WTC11 (cell line): ENCODE results near the gene REEP6.
"Not testable (repeated sequence)": the region's sequence is repeated elsewhere in the genome, so short reads cannot be mapped to it uniquely, and the experiment has no call there.

Source experiments
- CREM ChIP-seq: sonication (generic); formaldehyde crosslinking; IDR thresholded peaks from 2 replicates; pipeline ENCODE4 v1.8.1; 2022; ENCODE audit warnings: mild to moderate bottlenecking, missing genetic modification reagents, moderate library complexity
- FOXK1 ChIP-seq: sonication (generic); formaldehyde crosslinking; IDR thresholded peaks from 2 replicates; pipeline ENCODE4 v1.8.0; 2022; ENCODE audit warnings: mild to moderate bottlenecking, moderate library complexity, missing genetic modification reagents
- ZNF232 ChIP-seq: sonication (generic); formaldehyde crosslinking; IDR thresholded peaks from 2 replicates; pipeline ENCODE4 v1.8.0; 2022; ENCODE audit warnings: mild to moderate bottlenecking, missing genetic modification reagents
- TF ChIP-seq, protein P1 (sequence below): fragments of 200-600 bp; IDR thresholded peaks from 2 replicates; pipeline ENCODE4 v1.8.0; 2022; ENCODE audit warnings: antibody characterized with exemption
- TF ChIP-seq, protein P2 (sequence below): sonication (generic); formaldehyde crosslinking; IDR thresholded peaks from 2 replicates; pipeline ENCODE4 v1.8.1; 2023; ENCODE audit warnings: mild to moderate bottlenecking, missing genetic modification reagents, moderate library complexity
- TF ChIP-seq, protein P3 (sequence below): sonication (generic); formaldehyde crosslinking; IDR thresholded peaks from 2 replicates; pipeline ENCODE4 v1.8.1; 2022; ENCODE audit warnings: low read depth, missing genetic modification reagents, borderline replicate concordance
- TF ChIP-seq, protein P4 (sequence below): sonication (generic); formaldehyde crosslinking; IDR thresholded peaks from 2 replicates; pipeline ENCODE4 v1.8.0; 2022; ENCODE audit warnings: mild to moderate bottlenecking, missing genetic modification reagents

DNA sequence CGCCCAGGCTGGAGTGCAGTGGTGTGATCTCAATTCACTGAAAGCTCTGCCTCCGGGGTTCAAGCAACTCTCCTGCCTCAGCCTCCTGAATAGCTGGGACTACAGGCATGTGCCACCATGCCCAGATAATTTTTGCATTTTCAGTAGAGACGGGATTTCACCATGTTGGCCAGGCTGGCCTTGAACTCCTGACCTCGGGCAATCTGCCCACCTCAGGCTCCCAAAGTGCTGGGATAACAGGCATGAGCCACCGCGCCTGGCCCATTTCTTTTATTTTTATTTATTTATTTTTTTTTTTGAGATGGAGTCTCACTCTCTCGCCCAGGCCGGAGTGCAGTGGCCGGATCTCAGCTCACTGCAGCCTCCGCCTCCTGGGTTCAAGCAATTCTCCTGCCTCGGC, 48.8 kb downstream of the REEP6 start:
- TF ChIP-seq, protein P1, sequence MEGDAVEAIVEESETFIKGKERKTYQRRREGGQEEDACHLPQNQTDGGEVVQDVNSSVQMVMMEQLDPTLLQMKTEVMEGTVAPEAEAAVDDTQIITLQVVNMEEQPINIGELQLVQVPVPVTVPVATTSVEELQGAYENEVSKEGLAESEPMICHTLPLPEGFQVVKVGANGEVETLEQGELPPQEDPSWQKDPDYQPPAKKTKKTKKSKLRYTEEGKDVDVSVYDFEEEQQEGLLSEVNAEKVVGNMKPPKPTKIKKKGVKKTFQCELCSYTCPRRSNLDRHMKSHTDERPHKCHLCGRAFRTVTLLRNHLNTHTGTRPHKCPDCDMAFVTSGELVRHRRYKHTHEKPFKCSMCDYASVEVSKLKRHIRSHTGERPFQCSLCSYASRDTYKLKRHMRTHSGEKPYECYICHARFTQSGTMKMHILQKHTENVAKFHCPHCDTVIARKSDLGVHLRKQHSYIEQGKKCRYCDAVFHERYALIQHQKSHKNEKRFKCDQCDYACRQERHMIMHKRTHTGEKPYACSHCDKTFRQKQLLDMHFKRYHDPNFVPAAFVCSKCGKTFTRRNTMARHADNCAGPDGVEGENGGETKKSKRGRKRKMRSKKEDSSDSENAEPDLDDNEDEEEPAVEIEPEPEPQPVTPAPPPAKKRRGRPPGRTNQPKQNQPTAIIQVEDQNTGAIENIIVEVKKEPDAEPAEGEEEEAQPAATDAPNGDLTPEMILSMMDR = not testable (repeated sequence)
- not testable (repeated sequence) for TF ChIP-seq FOXK1, ZNF232, CREM (CRISPR knock-in tag)
- TF ChIP-seq, protein P2, sequence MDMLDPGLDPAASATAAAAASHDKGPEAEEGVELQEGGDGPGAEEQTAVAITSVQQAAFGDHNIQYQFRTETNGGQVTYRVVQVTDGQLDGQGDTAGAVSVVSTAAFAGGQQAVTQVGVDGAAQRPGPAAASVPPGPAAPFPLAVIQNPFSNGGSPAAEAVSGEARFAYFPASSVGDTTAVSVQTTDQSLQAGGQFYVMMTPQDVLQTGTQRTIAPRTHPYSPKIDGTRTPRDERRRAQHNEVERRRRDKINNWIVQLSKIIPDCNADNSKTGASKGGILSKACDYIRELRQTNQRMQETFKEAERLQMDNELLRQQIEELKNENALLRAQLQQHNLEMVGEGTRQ = not testable (repeated sequence)
- TF ChIP-seq, protein P3, sequence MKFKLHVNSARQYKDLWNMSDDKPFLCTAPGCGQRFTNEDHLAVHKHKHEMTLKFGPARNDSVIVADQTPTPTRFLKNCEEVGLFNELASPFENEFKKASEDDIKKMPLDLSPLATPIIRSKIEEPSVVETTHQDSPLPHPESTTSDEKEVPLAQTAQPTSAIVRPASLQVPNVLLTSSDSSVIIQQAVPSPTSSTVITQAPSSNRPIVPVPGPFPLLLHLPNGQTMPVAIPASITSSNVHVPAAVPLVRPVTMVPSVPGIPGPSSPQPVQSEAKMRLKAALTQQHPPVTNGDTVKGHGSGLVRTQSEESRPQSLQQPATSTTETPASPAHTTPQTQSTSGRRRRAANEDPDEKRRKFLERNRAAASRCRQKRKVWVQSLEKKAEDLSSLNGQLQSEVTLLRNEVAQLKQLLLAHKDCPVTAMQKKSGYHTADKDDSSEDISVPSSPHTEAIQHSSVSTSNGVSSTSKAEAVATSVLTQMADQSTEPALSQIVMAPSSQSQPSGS (CRISPR knock-in tag) = not testable (repeated sequence)
- TF ChIP-seq, protein P4, sequence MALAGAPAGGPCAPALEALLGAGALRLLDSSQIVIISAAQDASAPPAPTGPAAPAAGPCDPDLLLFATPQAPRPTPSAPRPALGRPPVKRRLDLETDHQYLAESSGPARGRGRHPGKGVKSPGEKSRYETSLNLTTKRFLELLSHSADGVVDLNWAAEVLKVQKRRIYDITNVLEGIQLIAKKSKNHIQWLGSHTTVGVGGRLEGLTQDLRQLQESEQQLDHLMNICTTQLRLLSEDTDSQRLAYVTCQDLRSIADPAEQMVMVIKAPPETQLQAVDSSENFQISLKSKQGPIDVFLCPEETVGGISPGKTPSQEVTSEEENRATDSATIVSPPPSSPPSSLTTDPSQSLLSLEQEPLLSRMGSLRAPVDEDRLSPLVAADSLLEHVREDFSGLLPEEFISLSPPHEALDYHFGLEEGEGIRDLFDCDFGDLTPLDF (CRISPR knock-in tag) = not testable (repeated sequence)
